Superior temporal gyrus (tissue), 1 donor: ENCODE measurements around the gene TNFRSF9.

ENCODE experiments used
- DNase-seq: peaks from one replicate; pipeline ENCODE4 v3.0.0-alpha.2; 2016; ENCODE audit errors: extremely low spot score

Gene TNFRSF9

GRCh38 chr1:7873801-7874795 lies 66.5 kb downstream of the TNFRSF9 start:
- DNase-seq, result no peak

- DNase-seq, result no peak
Measured at GRCh38 chr1:7871136-7871535, 69.5 kb downstream of the TNFRSF9 start.

- no peak for DNase-seq
Measured at GRCh38 chr1:7869136-7869920, 71.3 kb downstream of the TNFRSF9 start.

GRCh38 chr1:7868070-7868780 lies 72.4 kb downstream of the TNFRSF9 start:
- DNase-seq, result no peak

GRCh38 chr1:7865978-7866377 lies 74.7 kb downstream of the TNFRSF9 start:
- no peak for DNase-seq
